Heart left ventricle (tissue), 16 donors: ENCODE measurements around the gene TMEM82. TPM values are rescaled to one million over a fixed set of nuclear protein-coding genes. Genes with fewer than 3 reads are reported as not detected.
A peak's percentile ranks its signal among the peaks of the same experiment; 100 is the strongest.

Experiments
- ATAC-seq, 4 donors: fragments of 200-7000 bp; cut with Tn5 transposase; one replicate each; pipeline ENCODE4 v1.9.1; 2020 to 2022; ENCODE audit warnings: moderate library complexity in 4 of 4, mild to moderate bottlenecking in 3 of 4, moderate number of reproducible peaks in 1 of 4
- DNase-seq, 5 donors: peaks; one replicate each; pipeline ENCODE4 v3.0.0-alpha.2; 2020
- H3K27ac ChIP-seq, 12 donors: fragments of 200-600 bp; sonication (generic) in 4 of 12; one replicate each; pipeline versions ENCODE4 v1.5.0 to v1.8.0; 2016 to 2022; ENCODE audit warnings: mild to moderate bottlenecking in 2 of 12
- H3K27me3 ChIP-seq, 9 donors: fragments of 200-600 bp; sonication (generic) in 2 of 9; one replicate each; pipeline versions ENCODE4 v1.5.1 to v1.8.0; 2016 to 2022; ENCODE audit warnings: mild to moderate bottlenecking in 3 of 9
- H3K36me3 ChIP-seq, 9 donors: fragments of 200-600 bp; sonication (generic) in 2 of 9; one replicate each; pipeline versions ENCODE4 v1.5.0 to v1.8.0; 2018 to 2022; ENCODE audit warnings: mild to moderate bottlenecking in 2 of 9
- H3K4me1 ChIP-seq, 12 donors: fragments of 200-600 bp; sonication (generic) in 4 of 12; one replicate each; pipeline versions ENCODE4 v1.5.0 to v1.8.0; 2016 to 2022; ENCODE audit warnings: mild to moderate bottlenecking in 3 of 12
- H3K4me3 ChIP-seq, 12 donors: fragments of 200-600 bp; sonication (generic) in 4 of 12; one replicate each; pipeline versions ENCODE4 v1.5.0 to v1.8.0; 2017 to 2022; ENCODE audit warnings: mild to moderate bottlenecking in 9 of 12, moderate library complexity in 4 of 12
- H3K9me3 ChIP-seq, 12 donors: fragments of 200-600 bp; sonication (generic) in 4 of 12; one replicate each; pipeline versions ENCODE4 v1.5.0 to v1.8.0; 2016 to 2022; ENCODE audit warnings: mild to moderate bottlenecking in 1 of 12
- CTCF ChIP-seq, 12 donors: fragments of 200-600 bp; sonication (generic) in 4 of 12; IDR thresholded peaks; one replicate each; pipeline versions ENCODE4 v1.5.0 to v1.8.0; 2018 to 2022; ENCODE audit warnings: antibody characterized with exemption in 12 of 12, mild to moderate bottlenecking in 5 of 12
- POLR2A ChIP-seq, 2 donors: fragments of 450-650 bp; IDR thresholded peaks; one replicate each; pipeline ENCODE4 v1.6.1; 2017; ENCODE audit warnings: antibody characterized with exemption in 2 of 2, mild to moderate bottlenecking in 2 of 2, moderate library complexity in 2 of 2
- WGBS, 4 donors: extraction: QIAGEN DNeasy Blood & Tissue Kit in 2 of 4; methylation state at CpG; one replicate each; pipeline versions ENCODE4 v1.1.5 to v1.1.7; 2013 to 2018; 5-methylcytosine and 5-hydroxymethylcytosine counted together
- intact Hi-C, 10 donors: fragments of 100-400 bp; cut with DNase I; formaldehyde crosslinking; loops; one replicate each; pipeline versions ENCODE4 v1.11.1 to v1.14.2; 2022
- polyA plus RNA-seq, 2 donors: library from polyadenylated mRNA; stranded (reverse); fragments of 200-250 nt; gene quantifications; one replicate each; pipeline ENCODE4 v1.2.3, GENCODE V29; 2013
- total RNA-seq, 9 donors: library from RNA; depleted of rRNA in 2 of 9; stranded (reverse); fragments of >200 nt in 2 of 9; fragmentation: NEBNext Ultra II Directional in 3 of 9; extraction: Animal tissue kit (Norgen Biotek cat#: 25700) in 3 of 9; gene quantifications; one replicate each; pipeline versions ENCODE4 v1.1.0 to v1.2.4, GENCODE V29; 2016 to 2023
- donor health status: ischemic (EF 13 %, LVEDD 7.1; RV severe dilation, severe dysfunction).
- donor health status: healthy with polysubstance abuse.
- donor health status: DM: no; HTN: yes; CAD: no.
- donor health status: DM: no; HTN: no; CAD: no.
- donor health status: ischemic (EF 25% LVEDD 6.9; RV normal size, moderate dysfunction).
- donor health status: ischemic (EF 25% LVEDD 5.7; RV mildly dilated, moderate dysfunction).
- donor health status: healthy.
- donor health status: DM: yes; HTN: yes; CAD: no.
- donor health status: ischemic (EF 35%, LVEDD 5.7; RV mildly dilated, moderate dysfunction).
- donor health status: nonischemic (EF 11% LVEDD 7.7; RV severe dilation, severe dysfunction).
- donor health status: DM: yes; HTN: yes; CAD: no.
- donor health status: PGD.
- donor health status: ischemic (EF 29% LVEDD 5.4; RV normal size, mild dysfunction).
- donor health status: nonischemic (EF 23%, LVEDD 6.1; RV moderate dilation, normal function).

The TMEM82 gene
- total and polyA plus RNA-seq, 11 donors: not detected

- H3K27me3 ChIP-seq: no peaks in the 10 kb centered on the region
- 55 to 69% (median 62%) methylated on average over 25 to 35 of the region's 35 CpGs for WGBS, 4 donors
- no peaks in the 10 kb centered on the region for H3K9me3 ChIP-seq
- H3K4me1 ChIP-seq: peaks cover 0 to 41% (median 17%) of the 10 kb centered on the region in 12 donors
- DNase-seq (peak; percentile 80 to 93 (median 87)), ATAC-seq (peak; percentile 82 to 92 (median 88))
- peak in 1 of 12 donors; percentile 16 for TF ChIP-seq CTCF (IDR thresholded peaks at IDR 0.05)
- TF ChIP-seq POLR2A (IDR thresholded peaks at IDR 0.05): peak in 1 of 2 donors; percentile 48
- H3K4me3 ChIP-seq: peak within 1 kb of the TSS in 10 of 12 donors; percentile 14 to 47 (median 30)
- H3K36me3 ChIP-seq: peaks cover 0 to 42% (median 37%) of the 10 kb centered on the region in 9 donors
- intact Hi-C loops: loop anchor here in 6 of 10 donors (2.0 to 10.0 kb wide), 7 partner anchors 34 to 141 kb away; partner anchors contain the start of gene PLEKHM2 (in 2 of the 6)
- H3K27ac ChIP-seq: peak within 1 kb of the TSS; percentile 73 to 96 (median 84)
Observed at GRCh38 chr1:15736038-15736891, 6.0 kb upstream of the TMEM82 start, which contains the start of gene SLC25A34. SLC25A34 (plus strand) TSS chr1:15736258; CDS start chr1:15736486, 228 bp downstream.

GRCh38 chr1:15736892-15737261, 5.4 kb upstream of the TMEM82 start:
- Histone ChIP-seq H3K27ac (peak overlapping the region in 11 of 12 donors; percentile 75 to 96 (median 84)), H3K4me3 (peak overlapping the region in 9 of 12 donors; percentile 14 to 47 (median 31)), H3K4me1 (peaks cover 0 to 45% (median 17%) of the 10 kb centered on the region in 12 donors), H3K36me3 (peaks cover 0 to 36% (median 31%) of the 10 kb centered on the region in 9 donors), H3K27me3 (no peaks in the 10 kb centered on the region), H3K9me3 (no peaks in the 10 kb centered on the region)
- intact Hi-C loops: loop anchor here in 6 of 10 donors (2.0 to 10.0 kb wide), 7 partner anchors 35 to 142 kb away; partner anchors contain the start of gene PLEKHM2 (in 2 of the 6)
- no peak for TF ChIP-seq POLR2A (IDR thresholded peaks at IDR 0.05)
- no peak for TF ChIP-seq CTCF (IDR thresholded peaks at IDR 0.05)
- ATAC-seq (peak in 1 of 4 donors; percentile 4), DNase-seq (peak in 1 of 5 donors; percentile 24)
- 26 to 54% (median 40%) methylated on average over 5 to 6 of the region's 6 CpGs for WGBS, 4 donors

GRCh38 chr1:15737324-15738319, 4.7 kb upstream of the TMEM82 start:
- TF ChIP-seq CTCF (IDR thresholded peaks at IDR 0.05) (no peak), POLR2A (IDR thresholded peaks at IDR 0.05) (no peak)
- intact Hi-C loops: loop anchor here in 6 of 10 donors (2.0 to 10.0 kb wide), 8 partner anchors 21 to 143 kb away; partner anchors contain the start of genes PLEKHM2 (in 2 of the 6) and FBLIM1 (in 1 of the 6)
- Histone ChIP-seq H3K4me1 (peaks cover 0 to 45% (median 17%) of the 10 kb centered on the region in 12 donors), H3K27ac (peak overlapping the region in 11 of 12 donors; percentile 75 to 96 (median 84)), H3K27me3 (no peaks in the 10 kb centered on the region), H3K9me3 (no peaks in the 10 kb centered on the region), H3K36me3 (peaks cover 0 to 29% (median 23%) of the 10 kb centered on the region in 9 donors), H3K4me3 (peak overlapping the region in 3 of 12 donors; percentile 33 to 47 (median 38))
- ATAC-seq (no peak), DNase-seq (no peak)
- WGBS, 4 donors: 80 to 86% (median 84%) methylated on average over 11 to 20 of the region's 20 CpGs
